Measurements from ENCODE around the gene HSPE1. TPM values are rescaled to one million over a fixed set of nuclear protein-coding genes. Genes with fewer than 3 reads are reported as not detected.

HSPE1 gene
- total RNA-seq, 1 experiment from 2014 or later: 278 TPM

- Histone ChIP-seq H3K4me3 (ENCODE audit: low read depth in 2 of 2, low read length in 2 of 2) (peak overlapping the region in 1 of 2 experiments; percentile 60; a peak in 2 of 4 replicates), H3K27me3 (ENCODE audit: control insufficient read depth, insufficient read depth, low read length) (no peaks in the 10 kb centered on the region), H3K27ac (ENCODE audit: low read length) (peak overlapping the region; percentile 91; the same call in 1 of the 2 replicates), H3K4me1 (ENCODE audit: control insufficient read depth, insufficient read depth, low read length) (peaks cover 11% of the 10 kb centered on the region), H3K36me3 (ENCODE audit: control insufficient read depth, insufficient read depth, low read length) (peaks cover 39% of the 10 kb centered on the region), H3K9me3 (ENCODE audit: control insufficient read depth, insufficient read depth, low read depth, low read length) (no peaks in the 10 kb centered on the region)
- no TSS peak for BruUV-seq (replicated peaks)
- ChIA-PET POLR2A (no interaction called here), CTCF (no interaction called here)
- DNase-seq (ENCODE audit: low read depth, low spot score): no peak
- in situ Hi-C loops (cut with HindIII; ENCODE audit: low pct_unique_long_range_greater_than_20kb, low sequenced_read_pairs) (no loop called here), intact Hi-C loops (cut with micrococcal nuclease; ENCODE audit: unreplicated experiment) (loop anchor here (5.0 kb wide), 1 partner anchor 205 kb away; the partner anchor contains the start of gene MARS2)
- ATAC-seq: no peak
- TF ChIP-seq POLR2AphosphoS5 (IDR thresholded peaks at IDR 0.05; ENCODE audit: low read depth, low read length) (no peak), SIN3A (IDR thresholded peaks at IDR 0.05; ENCODE audit: borderline replicate concordance, insufficient read depth, low read depth, low read length) (no peak), TCF7L2 (IDR thresholded peaks at IDR 0.05; ENCODE audit: low read depth, low read length) (no peak), CTCF (IDR thresholded peaks at IDR 0.05) (no peak), REST (IDR thresholded peaks at IDR 0.05; ENCODE audit: insufficient read depth in 1 of 2, low read depth in 2 of 2, low read length in 1 of 2) (no peak)
These were observed 2.5 kb downstream of the HSPE1 start for GRCh38 chr2:197502685-197503084.

- POLR2A ChIA-PET: interaction anchor here (0.7 kb wide), 1 partner anchor 153 kb away, joined by 6 read pairs; no protein-coding TSS in a partner anchor
- H3K36me3 ChIP-seq (ENCODE audit: control insufficient read depth, insufficient read depth, low read length): peaks cover 26% of the 10 kb centered on the region
- BruUV-seq (replicated peaks): no TSS peak
- H3K4me1 ChIP-seq (ENCODE audit: control insufficient read depth, insufficient read depth, low read length): peaks cover 9% of the 10 kb centered on the region
- in situ Hi-C loops (cut with HindIII; ENCODE audit: low pct_unique_long_range_greater_than_20kb, low sequenced_read_pairs) (no loop called here), intact Hi-C loops (cut with micrococcal nuclease; ENCODE audit: unreplicated experiment) (loop anchor here (5.0 kb wide), 1 partner anchor 203 kb away; the partner anchor contains the start of gene MARS2)
- no peak for DNase-seq (ENCODE audit: low read depth, low spot score)
- H3K27ac ChIP-seq (ENCODE audit: low read length): no peak overlapping the region
- no peak overlapping the region for H3K4me3 ChIP-seq (ENCODE audit: low read depth in 2 of 2, low read length in 2 of 2)
- TF ChIP-seq TCF7L2 (IDR thresholded peaks at IDR 0.05; ENCODE audit: low read depth, low read length) (no peak), REST (IDR thresholded peaks at IDR 0.05; ENCODE audit: insufficient read depth in 1 of 2, low read depth in 2 of 2, low read length in 1 of 2) (no peak), CTCF (IDR thresholded peaks at IDR 0.05) (no peak), SIN3A (IDR thresholded peaks at IDR 0.05; ENCODE audit: borderline replicate concordance, insufficient read depth, low read depth, low read length) (no peak)
- ATAC-seq: no peak
- no peaks in the 10 kb centered on the region for H3K9me3 ChIP-seq (ENCODE audit: control insufficient read depth, insufficient read depth, low read depth, low read length)
- CTCF ChIA-PET: no interaction called here
- H3K27me3 ChIP-seq (ENCODE audit: control insufficient read depth, insufficient read depth, low read length): no peaks in the 10 kb centered on the region
These were observed 3.8 kb downstream of the HSPE1 start for GRCh38 chr2:197504000-197504399.
